GM21360 (cell line): ENCODE results near the gene PTHLH.

Experiments used
- ATAC-seq: cut with Tn5 transposase; IDR thresholded peaks from one replicate; pipeline ENCODE4 v1.9.1; 2021; ENCODE audit warnings: mild to moderate bottlenecking, moderate library complexity; ENCODE audit not compliant: unreplicated experiment

The PTHLH gene

GRCh38 chr12:27972721-27973120 lies at the start of gene PTHLH:
TSS of gene PTHLH (minus strand) at chr12:27972733. CDS start at chr12:27969494, 3,239 bp downstream.
- ATAC-seq = no peak

GRCh38 chr12:28021704-28022103 lies 49.2 kb upstream of the PTHLH start:
- no peak for ATAC-seq

DNA sequence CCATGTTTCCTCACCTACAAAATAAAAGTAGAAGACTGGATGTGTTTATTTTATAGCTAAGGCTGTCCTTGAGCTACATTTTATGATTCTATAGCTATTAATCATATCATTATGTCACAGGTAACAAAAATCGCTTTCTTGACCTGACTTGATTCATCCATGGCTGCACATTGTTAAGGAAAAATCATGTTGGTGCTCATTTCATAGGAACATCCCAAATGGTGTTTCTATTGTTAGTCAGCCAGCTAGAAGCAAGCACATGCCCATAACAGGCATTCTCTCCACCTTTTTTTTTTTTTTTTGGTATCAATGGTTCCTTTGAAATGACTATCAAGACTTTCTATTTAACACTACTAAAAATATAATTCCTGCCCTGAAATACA lies 45.3 kb upstream of the PTHLH start:
- no peak for ATAC-seq

- no peak for ATAC-seq
Observed at GRCh38 chr12:28017126-28017872, 44.8 kb upstream of the PTHLH start.

DNA sequence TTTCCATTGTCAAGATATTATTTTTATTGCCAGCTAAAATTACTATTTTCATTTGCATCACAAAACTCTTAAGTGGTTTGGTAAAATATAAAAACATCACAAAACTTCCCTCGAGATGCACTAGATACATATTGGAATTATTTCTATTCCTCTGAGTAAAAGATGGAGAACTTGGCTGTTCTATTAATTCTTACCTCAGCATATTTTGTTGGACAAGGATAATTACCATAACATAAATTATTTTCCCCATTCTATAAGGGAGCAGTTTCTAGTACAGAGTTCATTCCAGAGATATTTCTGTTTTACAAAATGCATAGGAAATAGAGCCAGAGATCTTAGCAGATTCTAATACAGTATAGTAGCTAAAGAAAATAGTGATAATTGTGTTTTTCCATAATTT lies 42.6 kb upstream of the PTHLH start:
- ATAC-seq = no peak

DNA sequence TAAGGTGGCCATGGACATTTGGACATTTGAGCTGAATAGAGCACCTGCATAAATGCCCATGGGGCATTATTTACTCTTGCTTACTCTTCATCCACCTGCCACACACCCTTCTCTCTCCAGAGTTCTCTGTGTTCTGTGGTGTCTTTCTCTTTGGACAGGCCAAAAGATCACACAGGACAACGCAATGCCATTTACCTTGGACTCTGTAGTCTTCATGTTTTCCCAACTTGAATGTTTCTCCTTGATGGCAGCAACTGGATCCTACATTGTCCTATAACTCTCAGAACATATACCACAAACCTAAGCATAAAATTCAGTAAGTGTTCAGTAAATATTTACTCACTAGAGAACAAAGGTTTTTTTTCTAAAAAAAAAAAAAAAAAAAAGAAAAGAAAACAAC lies 41.7 kb upstream of the PTHLH start:
- no peak for ATAC-seq

DNA sequence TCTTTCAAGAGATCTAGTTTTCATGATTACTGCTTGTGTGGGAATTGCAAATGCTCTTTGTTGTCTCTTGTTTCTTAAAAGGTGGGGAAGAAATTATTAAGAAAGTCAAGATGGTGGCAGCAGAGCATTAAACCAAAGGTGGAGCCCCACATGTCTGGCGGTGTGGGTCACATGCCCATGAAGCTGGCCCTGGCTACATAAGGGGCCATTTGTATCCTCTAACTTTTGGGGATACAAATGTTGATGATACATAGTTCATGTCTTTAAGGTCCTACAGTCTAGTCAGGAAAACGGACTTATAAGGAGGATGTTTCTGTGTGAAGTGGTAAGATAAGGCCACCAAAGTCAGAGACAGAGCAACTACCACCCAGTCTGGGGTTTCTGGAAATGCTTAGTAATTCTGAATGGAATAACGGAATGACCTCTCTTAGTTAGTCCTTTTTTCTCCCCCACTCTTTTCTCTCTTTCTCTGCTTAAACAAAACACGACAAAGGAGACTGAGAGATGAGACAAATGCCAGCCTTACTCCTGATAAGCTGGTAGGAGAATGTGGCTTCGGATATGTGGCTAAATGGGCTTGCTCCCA lies 39.9 kb upstream of the PTHLH start:
- ATAC-seq = no peak

GRCh38 chr12:28010036-28010435 lies 37.5 kb upstream of the PTHLH start:
- no peak for ATAC-seq

DNA sequence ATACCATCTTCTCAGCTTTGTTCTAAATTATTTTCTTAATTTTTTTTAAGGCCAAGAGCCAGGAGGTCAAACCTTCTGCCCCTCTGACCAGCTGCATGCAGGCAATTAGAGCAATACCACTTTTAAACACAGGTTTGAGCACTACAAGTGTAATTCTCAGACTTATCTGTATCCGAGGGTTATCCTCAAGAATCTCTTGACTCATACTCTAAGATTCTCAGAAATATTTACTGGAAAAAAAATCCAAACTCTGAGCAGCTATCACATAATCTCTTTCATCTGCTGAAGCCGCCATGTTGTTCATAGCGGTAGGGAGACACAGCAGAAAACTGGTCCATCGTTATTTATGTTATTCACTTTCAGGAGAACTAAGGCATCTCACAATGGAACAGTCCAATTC lies 27.4 kb upstream of the PTHLH start:
- no peak for ATAC-seq

DNA sequence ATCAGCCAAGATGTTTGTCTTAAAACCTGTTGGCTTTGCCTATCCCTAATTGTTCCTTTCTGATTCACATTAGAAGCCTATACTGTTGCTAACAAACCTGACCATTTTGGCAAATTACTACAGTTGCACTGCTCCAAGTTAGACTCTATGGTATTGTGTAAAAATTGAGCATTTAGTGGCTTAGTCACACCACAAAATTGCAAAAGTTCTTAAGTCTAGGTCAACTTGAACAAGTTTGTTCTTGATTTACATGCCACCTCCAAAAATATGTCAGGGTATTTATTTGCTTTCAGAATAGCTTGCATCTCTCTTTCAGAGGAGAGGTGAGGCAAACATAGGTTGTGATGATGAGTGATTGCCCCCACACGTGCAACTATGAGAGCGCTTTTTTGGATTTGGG lies 27.0 kb upstream of the PTHLH start:
- ATAC-seq = no peak

DNA sequence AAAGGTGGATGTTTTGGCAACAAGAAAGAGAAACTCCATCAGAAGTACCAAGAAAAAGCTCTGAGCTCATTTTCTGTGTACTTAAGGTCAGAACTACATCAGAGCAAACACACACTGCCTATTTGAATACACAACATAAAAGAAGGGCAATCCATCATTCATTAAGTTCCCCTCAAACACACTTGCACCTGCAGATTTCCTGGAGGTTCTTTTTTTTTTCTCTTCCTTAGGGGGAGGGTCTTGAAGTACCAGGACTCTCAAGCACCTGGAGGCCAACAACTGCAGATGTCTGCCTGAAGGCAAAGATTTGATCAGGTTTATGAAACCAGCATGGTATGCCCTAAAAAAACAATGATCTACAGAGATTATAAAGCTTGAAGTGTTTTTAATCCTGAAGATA lies 26.1 kb upstream of the PTHLH start:
- no peak for ATAC-seq

DNA sequence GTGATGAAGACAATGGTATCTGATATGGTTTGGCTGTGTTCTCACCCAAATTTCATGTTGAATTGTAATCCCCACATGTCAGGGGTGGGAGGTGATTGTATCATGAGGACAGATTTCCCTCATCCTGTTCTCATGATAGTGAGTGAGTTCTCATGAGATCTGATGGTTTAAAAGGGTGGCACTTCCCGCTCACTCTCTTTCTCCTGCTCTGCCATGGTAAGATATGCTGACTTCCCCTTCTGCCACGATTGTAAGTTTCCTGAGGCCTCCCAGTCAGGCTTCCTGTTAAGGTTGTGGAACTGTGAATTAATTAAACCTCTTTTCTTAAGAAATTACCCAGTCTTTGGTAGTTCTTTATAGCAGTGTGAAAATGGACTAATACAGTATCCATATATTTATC lies 25.6 kb upstream of the PTHLH start:
- ATAC-seq = no peak

GRCh38 chr12:27996761-27997160 lies 24.2 kb upstream of the PTHLH start:
- ATAC-seq = no peak

DNA sequence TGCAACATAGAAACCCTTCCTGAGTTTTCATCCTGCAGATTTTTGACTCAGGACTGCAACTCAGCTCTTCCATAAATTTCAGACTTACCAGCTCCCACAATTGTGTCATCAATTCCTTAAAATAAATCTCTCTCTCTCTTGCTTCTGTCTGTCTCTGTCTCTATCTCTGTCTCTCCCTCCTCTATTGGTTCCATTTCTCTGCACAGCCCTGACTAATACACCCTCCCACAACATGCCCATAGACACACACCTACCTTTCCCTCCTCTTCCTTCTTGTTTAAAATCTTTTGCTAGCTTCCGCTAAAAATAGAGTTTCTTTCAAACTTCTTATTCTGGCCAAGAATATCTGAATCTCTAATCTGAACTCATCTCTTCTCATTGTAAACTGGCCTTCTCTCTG lies 22.9 kb upstream of the PTHLH start:
- ATAC-seq = no peak

DNA sequence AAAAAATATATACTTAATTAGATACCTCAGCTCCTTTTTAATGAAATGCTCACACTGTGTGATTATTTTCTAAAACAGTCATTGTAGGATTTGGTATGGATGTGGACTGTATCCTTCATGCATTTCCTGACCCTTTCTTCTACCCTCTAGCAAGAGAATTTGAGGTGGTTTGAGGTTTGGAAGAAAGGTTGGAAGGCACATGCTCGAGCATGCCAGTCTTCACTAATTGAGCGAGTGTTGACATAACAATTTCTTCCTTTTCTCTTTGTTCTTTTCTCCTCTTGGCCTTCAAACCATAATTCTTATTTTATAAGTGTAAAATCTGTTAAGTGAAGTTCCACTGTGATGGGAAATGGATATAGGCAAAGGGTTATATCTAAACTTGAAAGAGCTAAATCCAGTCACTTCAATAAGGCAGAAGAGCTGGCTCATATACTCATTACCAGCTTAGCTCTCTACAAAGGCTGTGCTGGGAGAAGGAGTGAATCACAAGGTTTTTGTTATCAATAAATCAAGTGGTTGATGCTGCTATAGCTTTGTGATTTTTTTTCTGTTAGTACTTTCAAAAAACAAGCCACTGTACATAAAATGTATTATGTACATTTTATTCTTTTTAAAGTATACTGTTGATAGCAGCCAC lies 16.2 kb upstream of the PTHLH start:
- ATAC-seq = no peak

DNA sequence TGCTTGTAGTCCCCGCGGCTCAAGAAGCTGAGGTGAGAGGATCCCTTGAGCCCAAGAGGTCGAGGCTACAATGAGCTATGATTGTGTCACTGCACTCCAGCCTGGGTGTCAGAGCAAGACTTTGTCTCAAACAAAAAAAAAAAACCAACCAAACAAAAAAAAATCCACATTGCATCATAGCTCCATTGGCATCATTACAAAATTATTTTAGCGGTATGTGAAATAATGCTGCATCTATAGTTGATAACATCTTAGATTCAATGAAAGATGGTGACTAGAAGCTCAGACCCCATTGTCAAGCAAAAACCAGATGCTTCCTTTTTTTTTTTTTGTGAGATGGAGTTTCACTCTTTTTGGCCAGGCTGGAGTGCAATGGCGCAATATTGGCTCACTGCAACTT lies 14.8 kb upstream of the PTHLH start:
- no peak for ATAC-seq

DNA sequence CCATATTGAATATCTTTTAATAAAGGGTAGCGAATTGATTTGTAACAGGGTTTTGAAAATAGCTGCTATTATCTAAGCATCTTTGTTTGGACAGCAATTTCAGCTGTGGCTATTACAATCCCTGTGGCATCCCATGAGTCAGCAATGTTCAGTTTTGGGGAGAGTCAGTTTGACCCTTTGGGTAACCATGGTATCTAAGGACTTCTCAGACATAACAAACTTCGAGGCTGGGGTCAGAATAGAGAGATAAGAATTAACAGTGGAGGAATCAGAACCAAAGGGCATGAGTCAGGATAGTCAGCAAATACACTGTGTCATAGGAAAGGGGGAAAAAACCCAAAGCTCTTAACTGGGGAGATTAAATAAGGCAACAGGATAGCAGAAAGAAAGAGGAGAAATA lies 11.7 kb upstream of the PTHLH start:
- ATAC-seq = no peak

GRCh38 chr12:27982951-27983350 lies 10.4 kb upstream of the PTHLH start:
- ATAC-seq = no peak

GRCh38 chr12:27982385-27982784 lies 9.9 kb upstream of the PTHLH start:
- ATAC-seq = no peak

DNA sequence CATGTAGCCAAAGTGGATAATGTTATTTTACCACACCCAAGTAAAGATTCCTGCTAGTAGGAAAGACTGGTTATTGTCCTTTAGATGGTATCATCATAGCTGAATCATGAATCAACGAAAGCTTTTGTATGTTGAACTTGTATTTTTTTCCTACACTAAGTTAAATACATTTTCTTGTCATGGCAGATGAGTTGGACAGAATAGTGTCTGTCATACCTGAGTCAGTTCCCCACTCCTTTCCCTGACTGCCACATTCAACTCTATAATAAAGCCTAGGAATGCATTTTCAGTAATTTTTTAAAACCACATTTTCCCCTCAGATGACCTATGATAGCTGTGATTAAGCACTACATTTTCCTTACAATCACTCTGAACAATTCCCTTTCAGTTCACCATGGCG lies 9.3 kb upstream of the PTHLH start:
- no peak for ATAC-seq

DNA sequence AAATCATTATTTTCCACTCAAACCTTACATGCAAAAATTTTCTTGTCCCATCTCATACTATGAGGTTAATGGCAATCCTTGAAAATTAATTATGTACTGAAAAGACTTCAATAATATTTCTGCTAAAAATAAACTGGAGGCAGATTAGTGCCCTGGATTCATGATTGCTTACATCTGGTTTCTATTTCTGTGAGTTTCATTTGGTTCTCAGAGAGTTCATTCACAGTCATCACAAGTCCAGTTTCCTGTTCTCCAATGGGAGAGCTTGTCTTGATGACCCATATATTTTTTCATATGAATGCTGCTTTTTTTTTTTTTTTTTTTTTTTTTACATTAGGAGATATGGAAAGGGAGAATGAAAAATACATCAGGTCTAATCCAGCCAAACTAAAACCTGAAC lies 6.6 kb upstream of the PTHLH start:
- ATAC-seq = no peak
